Activated CD4-positive, alpha-beta T cell treated with anti-CD3 and anti-CD28 coated beads, Interleukin-2, Interleukin-6, amounts not matched to agents 100 ng/mL and 50 ng/mL, durations not matched to agents 16 hours and 8 hours (primary cell): ENCODE results near the gene SLC25A12.

Source experiments
- DNase-seq: peaks from one replicate; pipeline ENCODE4 v3.0.0-alpha.2; 2020

Gene SLC25A12

GRCh38 chr2:171889333-171889732, 4.7 kb downstream of the SLC25A12 start:
- no peak for DNase-seq

DNA sequence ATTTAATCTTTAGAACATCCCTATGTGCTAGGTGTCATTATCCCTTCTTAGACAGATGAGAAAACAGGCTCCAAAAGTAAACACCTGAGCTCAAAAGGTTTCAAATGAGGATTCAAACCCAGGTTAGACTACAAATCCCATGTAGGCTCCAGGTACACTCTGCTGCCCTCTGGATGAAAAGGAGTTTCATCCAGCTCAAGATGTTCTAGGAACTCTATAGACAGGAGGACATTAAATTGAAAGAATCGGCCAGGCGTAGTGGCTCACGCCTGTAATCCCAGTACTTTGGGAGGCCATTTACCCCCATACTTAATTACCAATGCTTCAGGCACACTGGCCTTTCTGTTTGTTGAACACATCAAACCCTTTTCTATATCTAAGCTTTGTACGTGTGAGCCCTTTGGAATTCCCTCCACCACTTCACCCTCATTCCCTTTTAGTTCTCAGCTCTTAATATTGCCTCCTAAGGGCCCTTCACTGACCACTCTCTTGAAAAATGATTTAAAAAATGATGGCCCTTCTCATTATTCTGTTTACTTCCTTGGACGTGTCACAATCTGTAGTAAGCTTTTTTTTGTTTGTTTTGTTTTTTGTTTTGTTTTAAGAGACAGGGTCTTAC, 10.7 kb downstream of the SLC25A12 start:
- no peak for DNase-seq

- DNase-seq, result peak; percentile 43
Observed at GRCh38 chr2:171882089-171882769, 11.8 kb downstream of the SLC25A12 start.

GRCh38 chr2:171880774-171881173, 13.3 kb downstream of the SLC25A12 start:
- no peak for DNase-seq

DNA sequence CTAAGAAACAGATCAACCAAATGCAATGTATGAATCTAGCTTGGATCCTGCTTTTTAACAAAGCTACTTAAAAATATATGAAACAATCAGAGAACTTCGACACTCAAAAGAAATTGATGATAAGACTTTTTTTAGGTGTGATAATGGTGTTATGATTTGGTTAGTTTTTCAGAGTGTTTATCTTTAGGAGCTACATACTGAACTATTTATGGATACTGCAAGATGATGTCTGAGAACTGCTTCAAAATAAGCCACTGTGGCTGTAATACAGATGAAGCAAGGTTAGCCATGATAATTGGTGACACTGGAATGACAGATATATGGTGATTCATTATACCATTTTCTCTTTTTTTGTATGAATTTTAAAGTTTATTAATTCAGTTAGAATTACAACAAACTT, 14.2 kb downstream of the SLC25A12 start:
- DNase-seq, result no peak

DNA sequence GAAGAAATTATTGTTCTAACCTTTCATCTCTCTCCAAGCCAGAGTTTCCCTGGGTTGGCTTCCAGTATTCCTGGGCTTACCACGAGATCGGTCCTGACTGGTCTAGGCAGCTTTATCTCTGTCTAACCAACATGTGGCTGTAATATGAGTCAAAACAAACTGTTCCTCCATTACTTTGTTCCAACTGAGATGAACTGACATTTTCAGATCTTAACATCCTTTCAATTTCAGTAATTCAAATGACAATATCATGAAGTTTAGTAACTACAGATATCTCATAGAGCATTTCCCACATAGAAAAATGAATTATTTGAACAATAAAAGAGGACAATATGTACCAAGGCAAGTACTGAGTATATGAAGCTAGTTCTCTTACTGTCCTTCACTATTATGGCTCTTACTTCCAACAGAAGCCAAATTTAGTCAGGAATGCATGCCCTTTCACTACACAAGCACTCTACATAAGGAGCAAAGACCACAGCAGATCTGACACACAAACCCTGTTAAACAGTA, 15.5 kb downstream of the SLC25A12 start:
- DNase-seq, result peak; percentile 66

GRCh38 chr2:171874963-171875362, 19.1 kb downstream of the SLC25A12 start:
- DNase-seq, result no peak

DNA sequence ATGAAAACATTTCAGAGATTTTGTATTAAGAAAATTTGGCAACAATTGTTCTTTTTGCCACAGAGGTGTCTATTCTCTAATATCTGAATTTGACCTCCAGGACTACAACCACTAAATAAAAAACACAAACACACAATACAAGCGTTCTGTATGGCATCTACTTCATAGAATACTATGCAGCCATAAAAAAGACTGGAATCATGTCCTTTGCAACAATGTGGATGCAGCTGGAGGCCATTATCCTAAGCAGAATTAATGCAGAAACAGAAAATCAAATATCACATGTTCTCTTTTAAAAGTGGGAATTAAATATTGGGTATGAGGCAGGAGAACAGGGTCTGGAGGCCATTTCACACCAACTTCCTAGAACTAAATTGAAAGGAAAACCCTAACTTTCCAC, 19.5 kb downstream of the SLC25A12 start:
- no peak for DNase-seq

DNA sequence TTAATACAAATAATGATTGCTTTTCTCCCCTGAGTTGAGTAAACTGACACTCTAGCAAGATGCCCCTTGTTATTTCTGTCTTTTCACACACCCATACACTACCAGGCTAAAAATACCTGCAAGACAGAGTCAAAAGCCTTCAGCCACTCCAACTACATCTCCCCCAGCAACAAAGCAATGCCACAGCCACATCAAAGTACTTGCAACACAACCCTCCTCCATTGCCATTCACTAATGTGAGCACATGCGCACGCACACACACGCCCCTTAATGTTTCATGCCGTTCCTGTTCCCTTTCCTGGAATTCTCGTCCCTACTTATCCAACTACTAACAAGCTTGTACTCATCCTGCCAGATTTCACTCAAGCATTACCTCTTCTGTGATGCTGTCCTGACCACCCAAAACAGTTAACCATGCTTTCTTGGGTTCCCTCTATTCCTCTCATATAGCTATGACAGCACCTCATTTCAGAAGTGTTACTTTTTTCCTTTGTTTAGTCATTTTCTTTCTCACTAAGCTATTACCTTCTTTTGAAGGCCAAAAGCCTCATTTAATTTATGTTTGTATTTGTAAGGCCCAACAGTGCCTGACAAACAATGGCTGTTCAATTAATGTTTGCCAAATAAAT, 29.6 kb downstream of the SLC25A12 start:
- peak; percentile 10 for DNase-seq

GRCh38 chr2:171862501-171862900, 31.5 kb downstream of the SLC25A12 start:
- no peak for DNase-seq

- DNase-seq, result no peak
Observed at GRCh38 chr2:171858397-171858958, 35.6 kb downstream of the SLC25A12 start.

DNA sequence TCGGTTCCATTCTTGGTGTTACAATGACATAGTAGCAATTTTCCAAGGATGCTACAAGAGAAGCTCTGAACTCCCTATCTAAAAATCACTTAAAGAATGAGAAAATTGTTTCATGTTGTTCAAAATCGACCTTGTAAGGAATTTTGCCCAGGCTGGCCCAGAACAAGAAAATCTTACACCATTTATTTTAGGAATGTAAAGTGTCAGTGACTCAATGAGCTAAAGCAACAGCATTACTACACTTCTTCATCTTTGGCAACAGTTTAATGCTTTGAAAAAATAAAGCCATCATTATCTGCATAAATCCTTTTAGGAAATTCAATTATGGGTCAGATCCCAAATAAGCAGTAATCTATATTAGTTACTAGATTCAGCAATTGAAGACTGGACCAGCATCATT, 38.6 kb downstream of the SLC25A12 start:
- no peak for DNase-seq

- DNase-seq, result no peak
Observed at GRCh38 chr2:171852366-171852888, 41.6 kb downstream of the SLC25A12 start.

DNA sequence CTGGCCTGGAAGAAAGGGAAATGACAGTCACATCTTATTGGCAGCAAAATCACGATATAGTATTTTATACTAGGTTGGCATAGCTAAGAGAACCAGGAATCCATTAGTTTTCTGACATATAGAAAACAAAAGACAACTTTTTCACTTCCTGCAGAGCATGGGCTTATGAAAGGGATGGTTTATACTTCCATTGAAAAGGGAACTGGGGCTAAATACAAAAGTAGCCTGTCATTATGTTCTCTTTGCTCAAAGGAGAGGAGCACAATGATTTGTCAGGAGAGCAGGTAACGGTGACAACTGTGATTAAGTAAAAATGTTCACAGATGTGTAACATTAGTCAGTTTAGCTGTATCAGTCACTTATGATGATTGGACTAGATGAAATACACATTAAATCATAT, 46.4 kb downstream of the SLC25A12 start:
- DNase-seq, result no peak

DNA sequence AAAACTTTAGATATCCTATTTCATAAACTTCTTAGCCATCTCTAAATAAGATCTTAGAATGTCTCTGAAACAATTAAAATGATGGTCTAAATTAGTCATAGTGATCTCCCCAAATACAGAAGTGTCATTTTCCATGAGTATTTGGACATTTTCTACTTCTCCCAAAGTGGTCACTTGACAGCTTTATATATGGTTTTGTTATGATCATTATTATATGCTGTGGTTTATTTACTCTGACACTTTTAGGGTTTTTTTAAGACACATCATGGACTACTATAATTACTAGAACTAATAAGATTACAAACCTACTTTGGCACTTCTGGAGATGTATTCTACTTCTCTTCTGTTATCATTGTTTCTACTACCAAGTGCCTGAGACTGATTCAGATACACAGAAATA, 47.1 kb downstream of the SLC25A12 start:
- DNase-seq, result no peak

- DNase-seq, result no peak
Observed at GRCh38 chr2:171841996-171842395, 52.0 kb downstream of the SLC25A12 start.

- DNase-seq, result no peak
Observed at GRCh38 chr2:171837736-171838135, 56.3 kb downstream of the SLC25A12 start.

GRCh38 chr2:171836146-171836910, 57.7 kb downstream of the SLC25A12 start:
- no peak for DNase-seq

- no peak for DNase-seq
Observed at GRCh38 chr2:171835386-171835785, 58.7 kb downstream of the SLC25A12 start.

GRCh38 chr2:171834286-171834685, 59.8 kb downstream of the SLC25A12 start:
- no peak for DNase-seq

- DNase-seq, result no peak
Observed at GRCh38 chr2:171832489-171832888, 61.6 kb downstream of the SLC25A12 start.

DNA sequence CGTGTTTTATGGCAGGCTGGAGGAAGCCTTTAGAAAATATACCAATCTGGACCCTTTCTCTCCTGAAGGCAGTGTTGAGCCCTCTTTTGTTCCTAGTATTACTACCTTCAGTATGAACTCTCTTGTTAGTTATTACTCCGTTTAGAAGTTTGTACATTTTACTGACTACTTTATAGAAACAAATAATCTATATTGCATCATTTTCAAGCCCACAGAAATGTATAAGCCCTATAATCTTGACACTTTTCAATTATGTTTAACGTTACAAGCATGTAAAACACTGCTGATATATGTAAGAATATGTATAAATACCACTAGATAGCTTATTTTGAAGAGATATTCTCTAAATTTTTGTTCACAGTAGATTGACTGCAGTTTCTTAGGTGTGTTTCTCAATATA, 64.0 kb downstream of the SLC25A12 start:
- DNase-seq, result no peak

GRCh38 chr2:171824086-171824485, 70.0 kb downstream of the SLC25A12 start:
- DNase-seq, result no peak
